Left ventricle myocardium superior (tissue), 1 donor: ENCODE measurements around the gene PAX5. TPM values are rescaled to one million over a fixed set of nuclear protein-coding genes. Genes with fewer than 3 reads are reported as not detected.
"Not testable (repeated sequence)": the region's sequence is repeated elsewhere in the genome, so short reads cannot be mapped to it uniquely, and the experiment has no call there.

Experiments
- ATAC-seq: fragments of 200-7000 bp; cut with Tn5 transposase; one replicate; pipeline ENCODE4 v1.9.1; 2020; ENCODE audit warnings: mild to moderate bottlenecking, moderate library complexity
- DNase-seq: peaks from one replicate; pipeline ENCODE4 v3.0.0-alpha.2; 2020
- intact Hi-C: fragments of 100-400 bp; cut with micrococcal nuclease; formaldehyde crosslinking; loops from one replicate; pipeline ENCODE4 v1.11.0; 2022
- long read RNA-seq: library from polyadenylated mRNA; unstranded; transcript quantifications from one replicate; pipeline ENCODE4 v2.0.0, GENCODE V29; 2021
- total RNA-seq: library from RNA; stranded (reverse); fragmentation: NEBNext Ultra II Directional; extraction: Animal tissue kit (Norgen Biotek cat#: 25700); gene quantifications from one replicate; pipeline ENCODE4 v1.2.1, GENCODE V29; 2021
- donor health status: DM: no; HTN: yes; CAD: no; lungs with severe emphysema.

The PAX5 gene
- total RNA-seq = not detected
- long read RNA-seq = 0 reads

- intact Hi-C loops = no loop called here
- no peak for DNase-seq
- no peak for ATAC-seq
Observed at GRCh38 chr9:37033682-37034304, at the start of gene PAX5. Gene PAX5, minus strand, starts transcription at chr9:37034268. Its CDS starts 237 bp downstream, at chr9:37034031.

- intact Hi-C loops = no loop called here
Observed at GRCh38 chr9:37083654-37084053, 49.6 kb upstream of the PAX5 start.

GRCh38 chr9:37082214-37082765, 48.2 kb upstream of the PAX5 start:
- DNase-seq (no peak), ATAC-seq (no peak)
- intact Hi-C loops = no loop called here

More at GRCh38 chr9:37083654-37084053, 49.6 kb upstream of the PAX5 start:
- ATAC-seq (no peak), DNase-seq (no peak)

DNA sequence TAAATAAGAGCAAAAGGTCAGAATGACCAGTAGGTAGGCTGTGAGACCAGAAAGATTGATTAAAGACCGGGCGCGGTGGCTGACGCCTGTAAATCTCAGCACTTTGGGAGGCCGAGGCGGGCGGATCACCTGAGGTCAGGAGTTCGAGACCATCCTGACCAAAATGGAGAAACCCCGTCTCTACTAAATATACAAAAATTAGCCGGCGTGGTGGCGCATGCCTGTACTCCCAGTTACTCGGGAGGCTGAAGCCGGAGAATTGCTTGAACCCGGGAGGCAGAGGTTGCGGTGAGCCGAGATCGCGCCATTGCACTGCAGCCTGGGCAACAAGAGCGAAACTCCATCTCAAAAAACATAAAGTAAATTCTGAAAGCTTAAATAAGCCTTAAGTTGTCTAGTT, 47.4 kb upstream of the PAX5 start:
- DNase-seq, intact Hi-C loops, ATAC-seq: not testable (repeated sequence)

- peak; percentile 54 for DNase-seq
- intact Hi-C loops = not testable (repeated sequence)
- peak; percentile 61 for ATAC-seq
Observed at GRCh38 chr9:37080165-37080628, 46.1 kb upstream of the PAX5 start.

- intact Hi-C loops = no loop called here
- DNase-seq (peak; percentile 94), ATAC-seq (peak; percentile 99)
Observed at GRCh38 chr9:37079370-37080164, 45.5 kb upstream of the PAX5 start.

DNA sequence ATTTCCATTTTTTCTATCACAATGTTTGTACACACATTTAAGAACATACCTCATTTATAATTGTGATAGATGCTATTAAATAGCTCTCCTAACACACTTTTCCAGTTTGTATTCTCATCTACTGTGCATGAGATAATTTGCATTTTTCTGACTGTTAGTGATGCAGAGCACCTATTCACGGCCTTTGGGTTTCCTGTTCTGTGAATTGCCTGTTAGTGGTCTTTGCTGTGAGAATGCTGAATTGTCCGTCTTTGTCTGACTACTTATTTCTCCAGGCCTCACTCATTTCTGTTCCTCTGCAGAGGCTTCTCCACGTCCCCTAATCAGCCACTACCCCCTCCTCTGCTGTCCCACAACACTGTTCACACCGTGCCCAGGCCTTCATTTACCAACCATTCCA, 40.7 kb upstream of the PAX5 start:
- DNase-seq, ATAC-seq, intact Hi-C loops: not testable (repeated sequence)

DNA sequence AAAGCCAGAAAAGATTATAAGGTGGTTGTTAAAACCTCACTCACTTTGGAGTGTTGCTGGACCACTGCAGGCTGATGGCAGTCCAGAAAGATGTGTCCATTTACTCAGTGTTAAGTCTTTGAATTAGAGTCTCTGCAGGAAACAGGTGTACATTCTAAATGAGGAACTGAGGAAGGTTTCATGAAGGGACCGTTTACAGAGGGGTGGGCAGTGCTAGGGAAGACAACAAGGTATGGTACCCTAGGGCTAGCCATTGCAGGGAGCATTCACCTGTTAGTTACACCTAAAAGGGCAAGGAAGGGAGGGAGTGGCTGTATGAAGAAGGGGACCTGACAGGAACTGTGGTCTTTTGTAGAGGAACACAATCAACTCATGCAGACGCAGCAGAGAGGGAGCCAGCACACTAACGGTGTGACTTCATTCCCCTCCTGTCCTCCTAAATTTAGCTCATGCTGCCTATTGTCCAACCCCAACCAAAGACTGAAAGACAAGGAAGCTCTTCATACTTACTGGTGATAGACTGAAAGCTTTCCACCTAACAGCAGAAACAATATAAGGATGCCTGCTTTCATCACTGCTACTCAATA, 32.2 kb upstream of the PAX5 start:
- ATAC-seq (no peak), DNase-seq (no peak)
- intact Hi-C loops = no loop called here

GRCh38 chr9:37062336-37062735, 28.3 kb upstream of the PAX5 start:
- DNase-seq (no peak), ATAC-seq (no peak)
- intact Hi-C loops = no loop called here

DNA sequence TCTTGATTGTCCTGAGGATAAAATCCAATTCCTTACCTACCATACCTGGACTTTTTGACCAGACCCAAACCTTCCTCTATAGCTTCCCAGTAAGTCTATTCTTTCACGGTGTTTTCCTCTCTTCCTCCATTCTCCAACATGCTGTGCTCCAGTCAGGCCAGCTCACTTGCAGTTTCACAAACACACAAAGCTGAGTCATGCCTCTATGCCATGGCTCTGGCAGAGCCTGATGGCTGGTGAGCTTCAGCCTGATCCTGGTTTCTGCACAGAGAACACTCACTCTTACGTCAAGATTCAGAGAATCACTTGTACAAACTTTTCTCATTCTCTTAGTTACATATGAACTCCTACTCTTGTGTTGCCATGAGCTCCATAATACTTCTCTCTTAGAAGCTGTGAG, 27.7 kb upstream of the PAX5 start:
- DNase-seq = no peak
- intact Hi-C loops = no loop called here
- no peak for ATAC-seq

DNA sequence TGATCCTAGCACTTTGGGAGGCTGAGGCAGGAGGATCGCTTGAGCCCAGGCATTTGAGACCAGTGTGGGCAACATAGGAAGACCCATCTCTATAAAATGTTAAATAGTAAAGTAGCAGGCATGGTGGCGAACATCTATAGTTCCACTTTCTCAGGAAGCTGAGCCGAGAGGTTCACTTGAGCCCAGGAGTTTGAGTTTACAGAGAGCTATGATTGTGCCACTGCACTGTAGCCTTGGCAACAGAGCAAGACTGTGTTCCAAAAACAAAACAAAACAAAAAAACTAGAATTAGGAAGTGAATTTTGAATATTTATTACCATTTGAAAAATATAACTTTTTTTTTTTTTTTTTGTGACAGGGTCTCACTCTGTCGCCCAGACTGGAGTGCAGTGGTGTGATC, 26.8 kb upstream of the PAX5 start:
- intact Hi-C loops = no loop called here
- no peak for ATAC-seq
- no peak for DNase-seq

DNA sequence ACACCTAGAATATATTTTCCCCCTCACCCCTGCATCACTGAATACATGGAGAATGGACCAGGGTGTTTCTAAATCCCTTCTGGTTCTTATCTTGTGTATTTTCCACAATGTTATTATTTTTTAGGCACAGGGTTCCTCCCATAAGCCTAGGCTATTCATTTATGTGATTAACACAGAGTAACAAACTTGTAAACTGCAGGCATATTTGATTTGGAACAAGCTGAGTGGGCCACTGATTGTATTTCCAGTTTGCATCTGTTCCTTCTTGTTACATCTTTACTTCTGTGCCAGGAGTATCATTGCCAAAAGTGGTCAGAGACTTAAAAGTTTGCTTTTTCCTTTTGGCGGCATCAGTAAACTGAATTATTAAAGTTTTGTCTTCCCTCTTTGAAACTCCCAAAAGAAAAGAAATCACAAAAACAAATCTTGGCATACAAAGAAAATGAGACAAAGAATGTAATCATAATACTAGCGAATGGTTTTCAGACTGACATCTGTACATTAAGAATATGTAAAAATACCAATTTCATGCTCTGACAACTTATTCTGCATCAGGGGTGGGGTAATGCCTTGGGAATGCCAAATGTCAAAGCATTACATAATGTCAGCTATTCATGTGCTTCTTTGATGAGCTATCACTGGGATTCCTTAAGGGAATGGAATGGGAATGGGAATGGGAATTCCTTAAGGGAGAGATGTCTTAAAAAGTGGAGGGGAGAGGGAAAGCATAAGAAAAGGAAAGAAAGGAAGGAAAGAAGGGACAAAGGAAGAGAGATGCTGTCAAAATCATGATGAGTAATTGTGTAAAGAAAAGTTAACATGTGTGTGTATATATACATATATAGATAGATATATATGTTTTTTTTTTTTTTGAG, 22.2 kb upstream of the PAX5 start:
- intact Hi-C loops = no loop called here
- DNase-seq (no peak), ATAC-seq (no peak)

DNA sequence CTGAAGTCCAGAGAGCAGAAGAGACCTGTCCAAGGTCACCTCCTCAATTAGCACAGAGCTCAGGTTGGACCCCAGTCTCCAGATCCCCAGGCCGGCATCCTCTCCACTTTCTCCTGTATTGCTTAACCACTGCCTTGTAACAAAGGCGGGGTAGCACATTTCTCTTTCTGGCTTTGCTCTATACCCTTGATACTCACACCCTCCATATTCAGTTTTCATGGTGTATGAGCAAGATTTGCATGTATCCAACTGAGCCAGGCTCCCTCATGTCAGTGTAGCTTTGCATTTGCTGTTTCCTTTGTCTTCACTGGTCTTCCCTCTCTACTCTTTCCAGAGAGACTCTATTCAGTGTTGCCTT, 20.3 kb upstream of the PAX5 start:
- intact Hi-C loops, DNase-seq, ATAC-seq: not testable (repeated sequence)

- DNase-seq (no peak), ATAC-seq (no peak)
- intact Hi-C loops = no loop called here
Observed at GRCh38 chr9:37053684-37054362, 19.8 kb upstream of the PAX5 start.

DNA sequence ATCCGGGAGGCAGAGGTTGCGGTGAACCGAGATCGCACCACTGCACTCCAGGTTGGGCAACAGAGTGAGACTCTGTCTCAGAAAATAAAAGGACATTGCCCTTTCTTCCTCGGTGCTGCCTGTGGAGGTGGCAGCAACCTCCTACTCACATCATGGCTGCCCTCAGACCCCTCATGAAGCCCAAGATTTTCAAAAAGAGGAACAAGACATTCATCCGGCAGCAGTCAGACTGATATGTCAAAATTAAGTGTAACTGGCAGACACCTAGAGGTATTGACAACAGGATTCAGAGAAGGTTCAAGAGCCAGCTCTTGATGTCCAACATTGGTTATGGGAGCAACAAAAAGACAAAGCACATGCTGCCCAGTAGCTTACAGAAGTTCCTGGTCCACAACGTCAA, 12.6 kb upstream of the PAX5 start:
- no peak for ATAC-seq
- DNase-seq = no peak
- intact Hi-C loops = no loop called here

DNA sequence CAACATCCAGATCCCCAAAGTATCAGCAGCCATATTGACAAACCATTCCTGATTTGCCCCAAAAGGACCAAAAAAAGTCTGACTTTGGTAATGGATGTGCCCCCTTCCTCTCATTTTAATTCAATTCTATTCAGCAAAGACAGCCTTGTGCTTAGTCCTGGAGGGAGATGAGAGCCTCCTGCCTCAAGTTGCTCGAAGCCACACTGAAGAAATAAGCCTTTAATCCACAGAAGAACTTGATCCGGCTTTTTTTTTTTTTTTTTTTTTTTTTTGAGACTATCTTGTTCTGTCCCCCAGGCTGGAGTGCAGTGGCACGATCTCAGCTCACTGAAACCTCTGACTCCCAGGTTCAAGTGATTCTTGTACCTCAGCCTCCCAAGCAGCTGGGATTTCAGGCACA, 8.4 kb upstream of the PAX5 start:
- intact Hi-C loops = no loop called here
- ATAC-seq = no peak
- no peak for DNase-seq

GRCh38 chr9:37040508-37041127, 6.5 kb upstream of the PAX5 start:
- DNase-seq = no peak
- intact Hi-C loops = no loop called here
- ATAC-seq = no peak

GRCh38 chr9:37038943-37039464, 4.9 kb upstream of the PAX5 start:
- intact Hi-C loops = no loop called here
- DNase-seq = no peak
- ATAC-seq = no peak
